Central memory CD4-positive, alpha-beta T cell (primary cell): Measurements from ENCODE around the gene VAV2.

Experiments used
- DNase-seq: peaks from one replicate; pipeline ENCODE4 v3.0.0; 2022

VAV2 gene

DNA sequence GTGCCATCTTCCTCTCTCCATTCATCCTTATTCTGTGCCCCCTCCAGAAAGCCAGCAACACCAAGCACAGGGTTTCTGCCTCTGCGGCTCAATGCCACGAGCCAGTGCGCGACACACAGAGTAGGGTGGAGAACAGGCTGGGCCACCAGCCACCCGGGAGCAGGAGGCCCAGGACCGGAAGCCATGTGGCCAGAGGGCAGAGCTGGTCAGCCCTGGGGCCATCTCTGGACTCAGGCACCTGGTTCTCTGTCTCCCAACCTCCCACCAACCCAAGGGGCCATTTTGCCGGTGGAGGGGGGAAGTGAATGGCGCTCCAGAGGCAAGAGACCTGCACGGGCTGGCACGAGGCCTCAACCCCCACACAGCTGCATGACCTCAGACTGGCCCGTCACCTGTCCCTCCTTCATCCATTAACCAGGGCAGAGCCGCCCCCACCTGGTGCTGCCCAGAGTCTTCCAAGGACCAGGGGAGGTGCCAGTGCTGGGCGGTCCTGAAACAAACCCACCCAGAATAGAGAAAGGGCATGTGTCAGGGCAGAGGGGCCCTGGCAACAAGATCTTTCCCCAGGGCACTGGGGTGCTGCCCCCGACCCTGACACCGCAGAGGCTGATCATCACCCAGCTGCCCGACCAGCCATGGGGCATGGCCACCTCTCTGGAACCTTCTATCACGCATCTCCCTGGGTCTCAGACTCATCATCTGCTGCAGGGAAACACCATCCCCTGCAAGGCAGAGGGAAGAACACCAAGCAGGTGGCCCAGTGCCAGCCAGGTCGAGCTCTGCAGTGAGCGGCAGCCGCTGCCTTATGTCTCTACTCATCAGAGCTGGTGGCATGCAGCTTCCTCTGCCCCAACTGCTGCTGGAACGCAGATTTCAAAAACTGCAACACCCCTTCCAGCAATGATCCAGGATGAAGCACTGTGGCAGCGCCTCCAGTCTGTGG is 11.9 kb downstream of the VAV2 start:
- DNase-seq = no peak

DNA sequence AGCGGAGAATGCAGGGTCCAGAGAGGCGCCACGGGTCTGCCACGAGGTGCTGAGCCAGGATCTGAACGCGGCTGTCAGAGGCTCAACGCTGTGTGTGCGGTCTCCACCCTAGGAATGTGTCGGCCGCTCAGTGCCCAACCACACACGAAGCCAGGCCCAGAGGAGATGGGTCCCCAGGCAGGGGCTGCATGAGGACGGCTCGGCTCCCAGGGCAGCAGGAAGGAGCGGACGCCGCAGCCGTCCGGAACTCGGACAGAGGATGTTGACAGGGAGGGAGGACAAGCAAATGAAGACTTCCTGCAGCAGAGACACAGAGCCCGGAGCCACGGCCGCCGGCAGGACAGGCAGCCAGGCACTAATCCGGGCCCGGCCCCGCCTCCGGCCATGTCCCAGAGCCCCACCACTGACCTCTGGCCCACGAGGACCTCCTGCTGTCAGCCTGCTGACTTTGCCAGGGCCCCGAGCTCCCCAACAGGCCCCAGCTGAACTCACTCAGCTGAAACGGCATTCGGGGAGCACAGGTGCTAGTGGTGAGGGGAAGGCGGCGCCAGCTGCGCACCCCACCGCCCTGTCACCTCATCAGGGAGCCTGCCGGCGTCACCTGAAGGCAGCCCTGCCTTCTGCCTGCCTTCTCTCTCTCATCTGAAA is 12.7 kb downstream of the VAV2 start:
- DNase-seq = no peak

DNA sequence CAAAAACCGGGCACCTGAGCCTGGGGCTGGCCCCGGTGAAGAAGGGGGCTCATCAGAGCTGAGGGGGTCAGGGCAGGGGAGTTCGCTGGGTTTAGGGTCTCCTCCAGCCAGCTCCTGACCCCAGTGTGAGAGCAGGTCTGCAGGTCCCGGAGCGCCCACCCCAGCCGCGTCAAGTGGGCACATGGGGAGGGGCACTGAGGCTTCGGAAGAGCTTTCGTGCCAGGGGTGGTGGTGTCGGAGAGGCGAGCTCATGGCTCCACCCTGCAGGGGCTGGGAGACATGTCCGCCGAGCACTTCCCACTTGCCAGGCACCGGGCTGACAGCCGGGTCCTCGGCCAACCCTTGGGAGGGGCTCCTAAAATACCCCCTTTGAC is 13.2 kb downstream of the VAV2 start:
- no peak for DNase-seq

DNA sequence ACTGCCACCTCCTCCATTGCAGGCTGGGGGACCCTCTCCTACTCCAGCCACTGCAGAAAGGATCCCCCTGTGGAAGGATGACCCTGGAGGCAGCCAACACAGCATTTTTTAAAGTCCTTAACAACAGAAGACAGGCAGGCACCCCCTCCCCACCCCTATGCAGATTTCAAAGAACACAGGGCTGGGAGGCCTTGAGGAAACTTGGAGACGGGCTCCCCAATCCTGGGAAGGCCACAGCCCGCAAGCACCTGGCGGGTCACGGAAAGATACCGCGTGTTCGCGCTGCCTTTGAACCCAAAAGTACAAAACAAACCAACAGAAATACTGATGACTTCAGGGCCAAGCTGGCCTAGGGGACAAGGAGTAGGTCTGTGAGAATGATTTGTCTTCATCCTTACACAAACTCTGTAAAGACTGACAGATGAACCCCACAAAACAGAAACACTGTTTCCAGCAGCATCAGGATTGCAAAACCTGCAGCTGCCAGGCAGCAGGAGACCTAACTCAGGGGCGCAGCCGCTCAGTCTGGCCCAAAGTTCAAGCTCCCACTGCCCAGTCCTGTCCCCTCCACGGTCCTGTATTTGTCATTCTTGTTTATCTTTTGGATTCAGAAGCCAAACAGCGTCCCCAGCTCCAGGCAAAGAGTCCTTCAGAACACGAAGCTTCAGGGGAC is 13.8 kb downstream of the VAV2 start:
- DNase-seq = no peak

DNA sequence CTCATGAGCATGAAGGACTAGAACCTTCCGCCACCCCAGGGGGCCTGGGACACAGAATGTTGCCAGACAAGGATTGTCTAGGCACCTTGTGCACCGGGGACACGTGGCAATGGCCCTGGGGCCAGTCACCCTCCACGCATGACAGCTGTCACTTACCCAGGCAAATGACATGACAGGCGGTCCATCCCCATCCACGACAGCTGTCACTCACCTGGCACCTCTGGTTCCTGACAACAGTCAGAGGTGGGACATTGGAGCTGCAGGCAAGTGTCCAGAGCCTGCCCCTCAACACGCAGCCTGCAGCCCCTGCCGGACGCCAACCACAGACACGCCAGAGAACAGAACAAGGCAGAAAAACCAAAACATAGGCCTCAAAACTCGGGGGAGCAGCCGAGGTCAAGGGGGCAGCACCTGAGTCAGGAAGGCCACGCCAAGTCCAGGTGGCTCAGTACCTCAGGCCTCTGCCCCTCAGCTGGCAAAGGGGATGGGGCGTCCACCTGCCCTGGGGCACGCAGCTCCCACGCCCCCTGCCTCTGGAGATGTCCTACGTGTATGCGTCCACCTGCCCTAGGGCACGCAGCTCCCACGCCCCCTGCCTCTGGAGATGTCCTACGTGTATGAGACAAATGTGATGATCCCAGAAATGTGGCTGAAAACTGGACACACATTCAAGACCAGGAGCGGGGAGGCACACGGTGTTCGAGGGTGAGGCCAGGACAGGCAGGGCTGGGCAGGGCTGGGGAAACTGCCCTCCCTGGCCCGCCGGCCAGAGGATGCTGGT is 14.5 kb downstream of the VAV2 start:
- DNase-seq = no peak

DNA sequence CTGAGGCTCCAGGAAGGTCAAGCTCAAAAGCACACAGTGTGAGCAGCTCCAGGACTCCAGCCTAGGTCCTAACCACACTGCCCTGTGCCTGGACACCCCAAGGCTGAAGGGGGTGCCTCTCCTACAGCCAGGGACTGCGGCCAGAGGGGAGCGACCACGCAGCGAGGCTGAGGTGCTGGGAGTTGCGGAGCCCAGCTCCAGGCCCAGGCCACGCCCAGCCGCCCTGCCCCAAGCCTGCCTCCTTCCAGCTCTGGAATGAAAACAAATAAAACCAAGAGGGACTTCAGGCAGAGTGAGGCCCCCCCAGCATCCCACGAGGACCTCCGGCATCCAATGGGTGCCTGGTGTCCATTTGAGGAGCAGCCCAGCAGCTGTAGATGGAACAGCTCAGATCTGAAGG is 15.2 kb downstream of the VAV2 start:
- DNase-seq = no peak

DNA sequence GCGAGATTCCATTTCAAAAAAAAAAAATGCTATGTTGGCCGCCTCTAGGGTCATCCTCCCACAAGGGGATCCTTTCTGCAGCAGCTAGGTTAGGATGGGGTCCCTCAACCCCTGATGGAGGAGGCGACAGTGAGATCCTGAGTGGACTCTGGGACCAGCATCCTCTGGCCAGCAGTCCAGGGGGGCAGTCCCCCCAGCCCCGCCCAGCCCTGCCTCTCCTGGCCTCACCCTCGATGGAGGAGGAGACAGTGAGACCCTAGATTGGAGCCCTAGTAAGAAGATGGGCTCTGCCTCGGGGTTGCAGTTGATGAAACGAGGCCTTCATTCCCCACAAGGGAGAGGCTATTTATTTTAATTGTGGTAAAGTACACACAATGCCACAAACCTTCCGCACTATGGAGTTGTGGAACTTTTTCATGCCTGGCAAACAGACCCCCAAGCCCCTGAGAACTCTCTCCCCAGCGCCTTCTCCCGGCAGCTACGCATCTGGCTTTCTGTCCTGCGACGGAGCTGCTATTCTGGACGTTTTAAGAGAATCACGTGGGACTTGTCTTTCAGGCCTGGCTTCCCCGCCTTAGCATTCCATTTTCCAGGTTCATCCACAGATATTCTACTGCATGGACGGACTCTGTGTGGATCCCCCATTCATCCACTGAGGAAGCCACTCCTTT is 15.8 kb downstream of the VAV2 start:
- no peak for DNase-seq

DNA sequence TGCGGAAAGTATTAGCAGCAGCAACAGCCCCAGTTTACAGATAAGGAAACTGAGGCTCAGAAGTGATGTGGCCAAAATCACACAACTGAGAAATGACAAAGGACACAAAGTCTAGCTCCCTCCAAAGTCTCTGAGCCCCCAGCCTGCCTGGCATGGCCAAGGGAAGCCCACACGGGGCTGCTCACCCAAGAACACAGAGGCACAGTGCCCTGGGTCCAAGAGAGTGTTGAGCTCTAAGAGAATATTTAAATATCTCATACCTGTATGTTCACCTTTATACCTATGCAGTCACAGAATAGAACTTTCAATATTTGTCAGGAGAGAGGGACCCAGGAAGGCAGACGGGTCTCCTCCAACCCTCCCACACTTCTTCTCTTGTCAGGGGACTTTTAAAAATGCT is 16.6 kb downstream of the VAV2 start:
- no peak for DNase-seq

DNA sequence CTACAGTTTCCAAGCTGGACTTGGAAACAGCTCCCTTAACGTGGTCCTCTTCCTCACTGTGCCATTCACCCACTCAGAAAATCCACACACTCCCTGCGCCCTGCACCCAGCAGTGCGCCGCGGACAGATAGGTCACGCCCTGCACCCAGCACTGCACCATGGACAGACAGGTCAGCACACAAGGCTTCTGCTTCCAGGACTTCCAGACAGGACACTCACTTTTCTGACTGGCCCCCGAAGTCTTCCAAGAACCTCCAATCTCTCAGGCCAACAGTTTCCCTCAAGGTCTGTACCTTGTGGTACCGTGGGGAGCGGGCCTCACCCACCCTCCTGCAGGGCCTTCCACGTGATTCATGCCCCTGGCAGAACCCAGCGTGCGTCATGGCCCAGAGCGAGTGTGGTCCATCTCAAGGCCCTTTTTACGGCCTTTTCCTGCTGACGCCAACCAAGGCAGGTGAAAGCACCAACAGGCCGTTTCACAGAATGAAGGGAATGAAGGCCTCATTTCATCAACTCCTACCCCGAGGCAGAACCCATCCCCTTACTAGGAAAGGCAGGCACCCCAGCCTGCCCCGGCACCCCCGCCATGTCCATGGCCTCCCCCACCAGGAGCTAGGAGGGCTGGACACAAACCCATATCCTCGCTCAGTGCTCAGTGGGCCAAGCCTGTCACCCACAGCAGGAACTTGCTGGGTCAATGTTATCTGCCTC is 17.3 kb downstream of the VAV2 start:
- no peak for DNase-seq

DNA sequence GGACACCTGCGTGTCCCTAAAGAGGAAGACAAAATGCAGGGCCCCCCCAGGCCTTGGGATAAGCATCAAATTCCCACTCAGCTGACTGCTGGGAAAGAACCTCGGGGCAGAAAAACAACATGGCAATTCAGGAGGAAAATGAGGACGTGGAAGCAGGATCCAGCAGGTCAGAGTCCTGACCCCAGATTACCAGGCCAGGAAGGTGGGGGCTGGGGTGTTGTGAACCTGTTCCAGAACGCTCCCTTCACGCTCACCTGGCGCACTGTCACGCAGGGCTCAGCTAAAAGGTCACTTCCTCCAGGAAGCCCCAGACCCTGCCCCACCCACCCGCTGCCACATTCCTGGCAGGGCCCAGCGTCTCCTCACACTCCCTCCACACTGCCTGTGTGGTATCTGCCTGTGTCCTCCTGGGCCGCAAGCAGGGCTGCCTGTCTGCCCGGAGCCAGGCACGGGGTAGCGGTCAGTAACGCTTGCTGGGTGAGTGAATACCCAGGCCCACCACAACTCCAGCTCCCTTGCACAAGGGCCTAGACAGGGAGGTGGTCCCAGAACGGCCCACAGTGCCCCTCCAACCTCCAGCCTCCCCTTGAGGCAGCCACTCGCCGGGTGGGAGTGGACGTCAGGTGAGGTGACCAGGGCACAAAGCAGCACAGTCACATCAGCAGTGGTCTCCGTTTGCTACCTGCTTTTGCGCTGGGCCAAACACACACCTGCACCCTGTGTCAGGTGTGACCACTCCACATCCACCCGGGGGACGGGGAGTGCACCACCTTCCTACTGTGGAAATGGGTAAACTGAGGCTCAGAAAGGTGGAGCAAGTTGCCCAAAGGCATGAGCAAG is 18.1 kb downstream of the VAV2 start:
- DNase-seq = no peak

DNA sequence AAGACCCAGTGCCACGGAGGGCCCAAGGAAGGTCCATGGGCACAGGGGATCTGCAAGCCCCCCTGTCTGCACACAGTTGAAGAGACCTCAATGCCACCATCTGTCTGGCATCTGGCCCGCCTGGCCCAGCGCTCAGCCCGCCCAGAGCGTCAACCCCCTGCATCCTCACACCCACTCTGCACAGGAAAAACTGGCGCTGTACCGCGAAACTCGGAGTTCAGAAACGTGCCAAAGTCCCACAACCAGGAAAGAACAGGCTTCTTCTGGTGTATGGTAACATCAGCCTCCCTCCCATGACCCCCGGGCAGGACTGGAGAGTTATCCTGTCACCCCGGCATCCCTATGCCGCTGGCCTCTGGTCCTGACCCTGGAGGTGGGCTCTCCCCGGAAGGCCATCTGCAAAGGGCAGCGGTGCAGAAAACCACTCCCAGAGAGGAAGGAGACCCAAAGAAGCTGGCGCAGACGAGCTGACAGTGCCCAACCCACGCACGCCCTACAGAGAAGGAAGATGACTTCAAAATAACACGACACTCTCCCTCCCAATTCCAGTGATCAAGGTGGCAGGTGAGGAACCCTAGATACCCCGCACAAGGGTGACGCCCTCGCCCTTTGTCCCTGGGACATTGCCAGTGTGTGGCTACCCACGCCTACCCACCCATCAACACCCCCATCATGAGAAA is 18.9 kb downstream of the VAV2 start:
- no peak for DNase-seq

DNA sequence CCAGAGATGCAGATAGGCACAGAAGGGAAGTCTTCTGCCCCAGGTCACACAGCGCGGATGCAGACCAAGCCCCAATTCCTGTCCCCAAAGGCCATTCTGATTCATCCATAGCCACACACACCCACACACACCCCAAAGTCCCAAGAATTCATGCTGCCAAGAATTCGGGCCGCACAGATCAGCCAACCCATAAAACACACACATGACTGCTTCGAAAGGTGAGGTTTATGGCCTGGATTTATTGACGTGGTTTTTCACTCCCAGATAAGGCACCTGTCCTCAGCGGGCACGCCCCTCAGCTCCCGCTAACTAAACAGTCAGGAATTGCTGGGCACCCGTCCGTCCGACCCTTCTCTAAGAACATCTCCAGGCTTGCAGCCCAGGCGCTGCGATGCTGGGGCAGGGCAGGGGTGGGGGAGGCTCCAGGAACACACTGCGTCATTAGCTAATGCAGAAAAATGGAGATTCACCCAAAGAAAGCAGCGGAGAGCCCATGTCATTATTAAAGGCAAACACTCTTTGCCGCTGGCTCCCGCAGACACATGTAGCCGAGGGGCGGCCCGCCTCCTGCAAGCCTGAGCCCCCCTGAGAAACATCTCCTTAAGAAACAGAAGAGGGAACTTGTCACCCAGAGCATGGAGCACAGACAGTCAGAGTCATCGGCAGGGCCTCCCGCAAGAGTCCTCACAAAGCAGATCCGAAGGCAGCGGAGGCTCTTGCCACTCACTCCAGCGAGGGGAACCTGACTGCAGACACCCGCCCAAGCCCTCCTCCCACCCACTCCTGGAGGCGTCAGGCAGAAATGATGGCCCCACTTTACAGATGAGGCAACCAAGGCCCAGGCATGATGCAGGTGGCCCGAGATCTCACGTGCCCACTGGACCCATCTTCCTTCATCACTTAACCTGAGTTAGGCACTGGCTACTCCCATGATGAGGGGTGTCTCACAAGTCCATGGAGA is 19.9 kb downstream of the VAV2 start:
- no peak for DNase-seq

DNA sequence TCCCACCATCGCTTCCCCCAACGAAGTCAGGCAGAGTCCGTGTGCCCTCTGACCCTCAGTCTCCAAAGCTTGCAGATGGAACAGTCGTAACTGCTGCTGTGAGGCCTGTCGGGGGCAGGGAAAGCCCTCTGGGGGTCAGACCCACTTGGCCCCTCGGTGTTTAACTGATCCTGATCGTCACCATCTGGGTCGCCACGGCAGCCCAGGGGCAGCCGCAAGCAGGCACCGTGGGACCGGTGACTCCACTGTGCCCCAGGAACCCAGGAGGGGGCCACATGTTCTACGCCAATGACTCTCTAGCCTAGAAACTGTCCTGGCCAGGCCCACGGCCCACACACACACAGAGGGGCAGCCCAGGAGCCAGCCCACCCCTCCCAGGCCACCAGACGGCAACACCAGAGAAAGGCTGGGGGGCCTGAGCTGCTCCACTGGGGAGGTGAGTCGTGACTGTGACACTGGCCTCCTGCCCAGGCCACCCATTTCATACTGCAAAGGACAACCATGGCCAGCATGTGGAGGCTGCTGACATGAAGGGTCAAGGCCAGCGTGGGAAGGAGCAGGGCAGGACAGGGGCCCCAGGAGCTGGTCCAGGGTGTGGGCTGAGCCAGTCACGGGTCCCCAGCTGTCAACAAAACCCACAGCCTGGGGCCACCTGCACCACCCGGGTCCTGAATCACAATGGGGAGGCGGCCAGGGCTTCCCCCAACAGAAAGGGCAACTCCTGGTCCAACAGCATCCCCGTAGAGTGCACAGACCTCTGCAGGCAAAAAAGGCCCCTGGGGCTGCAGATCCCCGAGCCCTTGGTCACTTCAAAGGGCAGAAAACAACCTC is 20.8 kb downstream of the VAV2 start:
- no peak for DNase-seq

DNA sequence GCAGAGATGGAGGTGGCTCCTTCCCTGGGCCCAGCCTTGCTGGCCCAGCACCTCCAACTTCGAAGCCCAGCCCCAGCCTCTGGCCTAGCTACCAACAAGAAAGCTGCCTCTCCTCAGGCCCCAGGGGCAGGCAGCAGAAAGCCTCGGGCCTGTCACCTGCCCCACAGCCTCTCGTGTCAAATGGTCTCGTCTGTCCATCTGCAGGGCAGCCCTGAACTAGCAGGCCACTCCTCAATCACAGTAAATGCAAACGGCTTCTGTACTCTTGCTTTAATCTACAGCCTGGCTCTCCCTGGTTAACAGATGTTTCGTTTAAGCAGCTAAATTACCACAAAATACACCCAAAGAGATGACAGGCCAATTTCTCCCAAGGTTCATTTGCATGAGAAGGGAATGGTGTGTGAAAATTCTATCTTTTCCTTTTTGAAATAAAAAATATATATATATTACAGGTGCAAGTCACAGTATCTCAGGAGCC is 21.5 kb downstream of the VAV2 start:
- DNase-seq = no peak

DNA sequence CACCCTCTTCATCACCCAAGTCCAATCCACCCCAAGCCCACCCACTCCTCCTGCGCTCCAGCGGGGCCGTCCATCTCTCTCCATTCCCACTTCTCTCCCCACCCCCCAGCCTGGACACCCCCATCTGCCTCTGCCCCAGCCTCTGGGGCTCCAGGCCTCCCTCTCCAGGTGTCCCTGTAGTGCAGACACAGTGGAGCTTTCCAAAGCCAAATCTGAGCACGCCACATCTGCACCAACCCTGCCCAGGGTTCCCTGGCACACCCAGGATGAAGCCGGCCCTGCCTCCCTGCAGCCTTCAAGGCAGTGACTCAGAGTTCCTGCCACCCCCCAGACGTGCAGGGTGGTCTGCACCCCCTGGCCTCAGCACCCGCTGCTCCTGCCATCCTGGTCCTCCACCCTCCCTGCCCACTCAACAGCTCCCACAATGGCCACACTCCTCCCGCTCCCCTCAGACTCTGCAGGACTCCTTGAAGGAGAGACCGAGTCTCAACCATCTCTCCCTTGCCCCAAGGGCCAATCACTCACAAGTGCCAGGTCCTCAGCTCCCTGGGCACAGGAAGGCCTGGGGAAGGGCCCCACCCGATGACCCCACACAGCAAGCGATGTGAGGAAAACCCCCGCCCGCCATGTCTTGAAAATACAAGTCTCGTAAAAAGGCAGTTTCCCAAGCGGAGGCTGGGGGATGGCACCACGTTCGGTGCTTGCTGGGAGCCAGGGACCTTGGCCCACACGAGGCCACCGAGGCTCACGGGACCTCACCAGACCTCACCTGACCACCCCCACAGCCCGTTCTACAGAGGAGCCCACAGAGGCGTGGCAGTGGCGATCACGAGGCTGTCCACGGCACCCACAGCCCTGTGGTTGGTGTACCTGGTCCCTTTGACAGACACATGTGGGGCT is 22.2 kb downstream of the VAV2 start:
- no peak for DNase-seq

DNA sequence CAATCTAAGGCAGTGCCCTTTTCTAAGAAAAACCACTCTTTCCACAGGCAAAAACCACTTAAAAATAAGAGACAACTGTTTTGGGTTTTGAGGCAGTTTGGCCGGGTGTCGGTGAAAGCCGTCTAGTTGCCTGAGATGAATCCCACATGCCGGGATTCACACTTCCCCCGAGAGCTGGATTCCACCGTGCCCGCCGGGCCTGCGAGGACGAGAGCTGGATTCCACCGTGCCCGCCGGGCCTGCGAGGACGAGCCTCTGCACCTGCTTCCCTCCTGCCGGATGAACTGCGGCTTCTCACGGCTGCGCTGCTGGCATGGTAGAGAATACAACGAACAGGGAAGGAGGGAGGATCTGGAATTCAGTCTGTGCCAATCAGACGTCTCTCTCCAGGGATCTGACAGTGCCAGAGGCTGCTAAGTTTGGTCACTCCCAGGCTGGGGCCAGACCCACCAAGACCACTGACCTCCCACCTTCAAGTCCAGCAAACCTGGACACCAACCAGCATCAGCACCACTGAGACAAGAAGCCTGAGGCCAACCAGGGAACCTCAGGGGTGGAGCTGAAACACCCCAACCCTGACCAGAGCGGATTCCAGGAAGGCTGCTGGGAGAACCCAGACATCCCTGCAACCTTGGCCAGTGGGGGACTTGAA is 23.0 kb downstream of the VAV2 start:
- DNase-seq = no peak
